BLaER1 (cell line): ENCODE data around the gene DIP2A.
"Not testable (repeated sequence)": the region's sequence is repeated elsewhere in the genome, so short reads cannot be mapped to it uniquely, and the experiment has no call there.

Experiments used
- H3K27ac ChIP-seq: shearing (Covaris generic); formaldehyde crosslinking; 2 replicates; pipeline ENCODE4 v1.8.1; 2022
- H3K27me3 ChIP-seq: shearing (Covaris generic); formaldehyde crosslinking; 2 replicates; pipeline ENCODE4 v1.8.1; 2022
- H3K36me3 ChIP-seq: shearing (Covaris generic); formaldehyde crosslinking; 2 replicates; pipeline ENCODE4 v1.8.1; 2022
- H3K4me1 ChIP-seq: shearing (Covaris generic); formaldehyde crosslinking; 2 replicates; pipeline ENCODE4 v1.8.1; 2022
- H3K4me2 ChIP-seq: shearing (Covaris generic); formaldehyde crosslinking; 2 replicates; pipeline ENCODE4 v1.8.1; 2022
- H3K4me3 ChIP-seq: shearing (Covaris generic); formaldehyde crosslinking; 2 replicates; pipeline ENCODE4 v1.8.1; 2022
- H3K9ac ChIP-seq: shearing (Covaris generic); formaldehyde crosslinking; 2 replicates; pipeline ENCODE4 v1.8.1; 2022
- H3K9me3 ChIP-seq: shearing (Covaris generic); formaldehyde crosslinking; 2 replicates; pipeline ENCODE4 v1.8.1; 2022
- H4K20me1 ChIP-seq: shearing (Covaris generic); formaldehyde crosslinking; 2 replicates; pipeline ENCODE4 v1.8.1; 2022
- Cebpa-rat ChIP-seq: shearing (Covaris generic); IDR thresholded peaks from 2 replicates; pipeline ENCODE4 v1.8.1; 2022

The DIP2A gene

DNA sequence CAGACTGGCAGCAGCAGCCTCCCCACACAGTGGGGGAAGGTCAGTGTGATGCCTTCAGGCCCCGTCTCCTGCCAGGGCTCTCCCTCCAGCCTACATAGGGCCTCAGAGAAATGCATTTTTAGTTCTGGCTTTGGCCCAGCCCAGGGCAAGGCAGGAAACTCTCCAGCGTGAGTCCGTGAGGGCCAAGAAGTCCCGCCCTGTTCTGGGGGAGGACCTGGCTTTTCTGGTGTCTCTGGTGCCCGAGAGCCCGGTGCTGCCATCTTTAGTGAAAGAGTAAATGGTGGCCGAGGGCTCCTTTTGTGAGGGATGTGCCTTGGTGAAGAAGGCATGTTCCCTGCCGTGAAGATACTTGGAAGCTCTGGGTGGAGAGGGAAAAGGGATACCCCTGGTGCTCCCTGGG, 14.8 kb upstream of the DIP2A start:
- Histone ChIP-seq H3K9me3 (peaks cover 20% of the 10 kb centered on the region), H3K36me3 (peaks cover 98% of the 10 kb centered on the region), H4K20me1 (no peaks in the 10 kb centered on the region), H3K4me3 (no peak overlapping the region), H3K27ac (no peak overlapping the region), H3K27me3 (no peaks in the 10 kb centered on the region), H3K9ac (no peak overlapping the region), H3K4me2 (no peak overlapping the region), H3K4me1 (no peaks in the 10 kb centered on the region)
- TF ChIP-seq Cebpa-rat = no peak

DNA sequence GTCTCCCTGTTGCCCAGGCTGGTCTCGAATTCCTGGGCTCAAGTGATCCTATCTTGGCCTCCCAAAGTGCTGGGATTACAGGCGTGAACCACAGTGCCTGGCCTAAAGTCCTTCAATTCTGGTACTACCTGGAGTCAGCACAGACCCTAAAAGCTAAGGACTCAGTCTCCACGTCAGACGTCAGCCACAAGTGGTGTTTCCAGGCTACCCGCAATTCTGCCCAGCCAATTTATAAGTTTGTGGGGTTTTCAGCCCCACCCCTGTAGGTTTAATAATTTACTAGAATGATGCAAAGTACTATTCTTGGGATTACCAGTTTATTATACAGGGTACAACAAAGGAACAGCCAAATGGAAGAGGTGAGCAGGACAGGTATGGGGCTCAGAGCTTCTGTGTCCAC, 10.6 kb upstream of the DIP2A start:
- Histone ChIP-seq H3K9me3 (peaks cover 50% of the 10 kb centered on the region), H3K9ac (no peak overlapping the region), H3K27ac (no peak overlapping the region), H3K4me1 (no peaks in the 10 kb centered on the region), H3K4me3 (no peak overlapping the region), H3K36me3 (peaks cover 92% of the 10 kb centered on the region), H4K20me1 (peaks cover 10% of the 10 kb centered on the region; the same call in 1 of the 2 replicates), H3K27me3 (no peaks in the 10 kb centered on the region), H3K4me2 (no peak overlapping the region)
- TF ChIP-seq Cebpa-rat = no peak

DNA sequence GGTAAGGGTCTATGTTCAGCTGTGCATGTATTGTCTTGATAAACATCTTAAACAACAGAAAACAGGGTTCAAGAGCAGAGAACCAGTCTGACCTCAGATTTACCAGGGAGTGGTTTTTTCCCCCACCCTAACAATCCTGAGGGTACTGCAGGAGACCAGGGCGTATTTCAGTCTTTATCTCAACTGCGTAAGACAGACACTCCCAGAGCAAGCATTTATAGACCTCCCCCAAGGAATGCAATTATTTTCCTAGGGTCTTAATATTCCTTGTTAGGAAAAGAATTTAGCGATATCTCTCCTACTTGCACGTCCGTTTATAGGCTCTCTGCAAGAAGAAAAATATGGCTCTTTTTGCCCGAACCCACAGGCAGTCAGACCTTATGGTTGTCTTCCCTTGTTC, 9.8 kb upstream of the DIP2A start:
- not testable (repeated sequence) for H3K9ac ChIP-seq, H3K4me2 ChIP-seq, H3K27me3 ChIP-seq, H3K4me3 ChIP-seq, H3K4me1 ChIP-seq, H3K27ac ChIP-seq
- peaks cover 50% of the 10 kb centered on the region for H3K9me3 ChIP-seq
- H3K36me3 ChIP-seq = peaks cover 89% of the 10 kb centered on the region
- peaks cover 12% of the 10 kb centered on the region; the same call in 1 of the 2 replicates for H4K20me1 ChIP-seq

DNA sequence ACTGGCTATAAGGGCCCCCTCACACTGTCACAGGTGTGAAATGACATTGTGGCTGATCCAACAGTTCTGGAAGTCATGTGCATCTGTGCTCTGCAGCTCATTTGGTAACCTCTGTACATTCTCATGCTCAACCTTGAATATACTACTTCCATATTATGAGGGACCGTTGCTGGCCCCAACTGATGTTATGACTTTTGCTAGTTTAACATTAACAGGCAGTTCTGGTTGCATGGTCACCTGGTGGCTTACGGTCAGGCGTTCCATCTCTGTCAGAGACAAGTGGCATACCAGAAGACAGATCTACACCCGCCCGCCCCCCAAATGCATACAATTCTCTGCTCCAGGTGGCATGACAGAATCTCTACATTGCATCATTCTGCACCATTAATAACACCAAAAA, 6.0 kb upstream of the DIP2A start:
- H3K9ac ChIP-seq = no peak overlapping the region
- peaks cover 16% of the 10 kb centered on the region for H3K4me1 ChIP-seq
- H3K4me2 ChIP-seq = no peak overlapping the region
- TF ChIP-seq Cebpa-rat = no peak
- no peak overlapping the region for H3K27ac ChIP-seq
- H4K20me1 ChIP-seq = peaks cover 12% of the 10 kb centered on the region; the same call in 1 of the 2 replicates
- no peaks in the 10 kb centered on the region for H3K27me3 ChIP-seq
- H3K36me3 ChIP-seq = peaks cover 85% of the 10 kb centered on the region
- peaks cover 42% of the 10 kb centered on the region for H3K9me3 ChIP-seq
- H3K4me3 ChIP-seq = no peak overlapping the region

DNA sequence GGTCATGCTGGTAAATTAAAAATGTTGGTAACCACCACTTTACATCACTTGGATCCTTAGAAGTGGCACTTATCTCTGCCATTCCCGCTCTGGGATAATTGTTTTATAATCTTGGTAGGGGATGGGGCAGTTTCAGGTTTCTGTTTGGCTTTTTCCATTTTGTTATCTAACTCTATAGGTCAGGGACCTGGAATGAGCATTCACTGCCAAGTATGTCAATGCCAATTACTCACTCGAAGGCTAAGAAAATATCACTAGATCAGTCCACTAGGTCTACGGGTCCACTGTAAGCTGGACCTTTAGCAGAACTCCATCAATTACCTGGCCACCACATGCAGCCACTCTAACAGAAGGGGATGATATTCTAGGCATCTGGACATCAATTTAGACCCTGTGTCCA, 4.5 kb upstream of the DIP2A start:
- peaks cover 17% of the 10 kb centered on the region for H3K4me1 ChIP-seq
- H3K36me3 ChIP-seq = peaks cover 71% of the 10 kb centered on the region
- no peak overlapping the region for H3K4me2 ChIP-seq
- no peak overlapping the region for H3K4me3 ChIP-seq
- H3K9ac ChIP-seq = no peak overlapping the region
- TF ChIP-seq Cebpa-rat = no peak
- H4K20me1 ChIP-seq = peaks cover 12% of the 10 kb centered on the region; the same call in 1 of the 2 replicates
- no peak overlapping the region for H3K27ac ChIP-seq
- H3K27me3 ChIP-seq = no peaks in the 10 kb centered on the region
- peaks cover 27% of the 10 kb centered on the region for H3K9me3 ChIP-seq

DNA sequence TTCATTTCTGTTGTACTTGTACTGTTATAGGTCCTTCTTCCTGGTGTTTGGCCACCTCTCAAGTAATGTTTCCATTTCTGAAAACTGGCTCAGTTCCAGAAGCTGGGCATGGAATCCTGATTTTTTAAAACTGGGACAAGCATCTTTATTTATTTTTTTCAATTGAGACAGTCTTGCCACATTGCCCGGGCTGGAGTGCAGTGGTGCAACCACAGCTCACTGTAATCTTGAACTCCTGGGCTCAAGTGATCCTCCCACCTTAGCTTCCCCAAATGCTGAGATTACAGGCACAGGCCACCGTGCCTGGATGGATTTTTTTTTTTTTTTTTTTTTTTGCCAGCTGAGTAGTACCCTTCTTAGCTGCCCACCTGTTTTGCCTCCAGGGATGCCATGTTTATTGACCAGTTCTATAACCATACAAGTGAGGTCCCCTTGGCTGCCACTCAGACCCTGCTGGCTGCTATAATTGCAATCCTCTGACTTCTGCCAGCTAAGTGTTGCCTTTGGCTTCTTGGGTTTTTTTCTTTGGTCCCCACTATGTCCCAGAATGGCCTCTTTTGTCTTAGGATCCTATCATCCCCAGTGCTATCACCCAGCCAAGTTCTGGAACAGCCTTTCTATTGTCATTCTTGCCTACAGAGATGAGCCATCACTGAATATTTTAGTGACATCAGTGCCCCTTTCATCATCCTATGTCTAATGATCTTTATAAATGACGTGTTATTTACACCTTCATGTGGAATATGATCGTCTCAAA, 3.9 kb upstream of the DIP2A start:
- Histone ChIP-seq H3K36me3 (peaks cover 64% of the 10 kb centered on the region), H3K4me3 (no peak overlapping the region), H4K20me1 (peaks cover 14% of the 10 kb centered on the region; the same call in 1 of the 2 replicates), H3K27ac (no peak overlapping the region), H3K9me3 (peaks cover 21% of the 10 kb centered on the region), H3K4me2 (no peak overlapping the region), H3K4me1 (peaks cover 20% of the 10 kb centered on the region), H3K9ac (no peak overlapping the region), H3K27me3 (no peaks in the 10 kb centered on the region)
- no peak for TF ChIP-seq Cebpa-rat

DNA sequence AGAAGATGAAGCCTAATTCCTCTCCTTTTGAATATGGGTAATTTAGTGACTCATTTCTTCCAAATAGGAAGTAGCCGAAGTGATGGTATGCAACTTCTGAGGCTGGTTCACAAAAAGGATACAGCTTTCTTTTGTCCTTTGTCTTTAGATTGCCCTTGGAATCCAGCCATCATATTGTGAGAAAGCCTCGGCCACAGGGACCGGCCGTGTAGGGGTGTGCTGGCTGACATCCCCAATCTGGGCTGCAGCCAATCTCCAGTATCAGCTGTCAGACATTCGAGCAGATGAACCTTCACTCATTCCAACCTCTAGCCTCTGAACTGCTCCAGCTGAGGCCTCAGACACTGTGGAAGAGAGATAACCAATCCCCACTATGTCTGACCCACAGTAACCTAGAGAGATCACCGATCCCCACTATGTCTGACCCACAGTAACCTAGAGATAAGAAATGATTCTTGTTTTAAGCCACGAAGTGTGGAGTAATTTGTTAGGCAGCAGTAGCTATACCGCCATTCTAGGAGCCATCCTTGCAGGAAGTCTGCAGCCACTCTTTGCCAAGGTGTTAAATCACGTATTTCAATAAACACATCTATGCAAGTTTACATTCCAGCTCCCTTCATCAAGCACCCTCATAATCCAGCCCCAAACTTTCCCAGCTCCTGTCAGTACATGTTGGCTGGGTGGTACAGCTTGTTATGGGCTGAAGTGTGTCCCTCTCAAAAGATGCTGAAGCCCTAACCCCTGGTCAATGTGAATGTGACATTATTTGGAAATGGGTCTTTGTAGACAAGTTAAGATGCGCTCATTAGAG, 2.9 kb upstream of the DIP2A start:
- Histone ChIP-seq H3K36me3 (peaks cover 54% of the 10 kb centered on the region), H3K4me2 (no peak overlapping the region), H3K27me3 (no peaks in the 10 kb centered on the region), H4K20me1 (peaks cover 24% of the 10 kb centered on the region), H3K9ac (no peak overlapping the region), H3K4me1 (peaks cover 30% of the 10 kb centered on the region), H3K9me3 (peaks cover 11% of the 10 kb centered on the region), H3K4me3 (no peak overlapping the region), H3K27ac (no peak overlapping the region)
- TF ChIP-seq Cebpa-rat = no peak

DNA sequence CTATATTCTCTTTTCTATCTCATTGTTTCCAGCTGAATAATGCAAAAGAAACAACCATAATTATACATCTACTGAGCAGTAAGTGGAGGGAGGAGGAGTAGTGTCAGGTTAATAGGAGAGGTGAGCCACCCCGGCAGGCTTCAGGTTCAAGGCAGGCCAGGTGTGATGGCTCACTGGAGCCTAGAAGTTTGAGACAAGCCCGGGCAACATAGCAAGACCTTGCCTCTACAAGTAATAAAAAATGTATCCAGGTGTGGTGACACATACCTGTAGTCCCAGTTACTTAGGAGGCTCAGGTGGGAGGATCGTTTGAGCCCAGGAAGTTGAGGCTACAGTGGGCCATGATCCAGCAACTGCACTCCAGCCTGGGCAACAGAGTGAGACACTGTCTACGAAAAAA, 1.9 kb upstream of the DIP2A start:
- H4K20me1 ChIP-seq = peaks cover 34% of the 10 kb centered on the region
- H3K4me3 ChIP-seq = peak overlapping the region; percentile 84; the same call in 1 of the 2 replicates
- H3K4me2 ChIP-seq = peak overlapping the region; percentile 88
- no peaks in the 10 kb centered on the region for H3K27me3 ChIP-seq
- no peak for TF ChIP-seq Cebpa-rat
- H3K9ac ChIP-seq = no peak overlapping the region
- H3K27ac ChIP-seq = no peak overlapping the region
- H3K36me3 ChIP-seq = peaks cover 45% of the 10 kb centered on the region
- H3K9me3 ChIP-seq = peaks cover 1% of the 10 kb centered on the region; the same call in 1 of the 2 replicates
- H3K4me1 ChIP-seq = peaks cover 31% of the 10 kb centered on the region

DNA sequence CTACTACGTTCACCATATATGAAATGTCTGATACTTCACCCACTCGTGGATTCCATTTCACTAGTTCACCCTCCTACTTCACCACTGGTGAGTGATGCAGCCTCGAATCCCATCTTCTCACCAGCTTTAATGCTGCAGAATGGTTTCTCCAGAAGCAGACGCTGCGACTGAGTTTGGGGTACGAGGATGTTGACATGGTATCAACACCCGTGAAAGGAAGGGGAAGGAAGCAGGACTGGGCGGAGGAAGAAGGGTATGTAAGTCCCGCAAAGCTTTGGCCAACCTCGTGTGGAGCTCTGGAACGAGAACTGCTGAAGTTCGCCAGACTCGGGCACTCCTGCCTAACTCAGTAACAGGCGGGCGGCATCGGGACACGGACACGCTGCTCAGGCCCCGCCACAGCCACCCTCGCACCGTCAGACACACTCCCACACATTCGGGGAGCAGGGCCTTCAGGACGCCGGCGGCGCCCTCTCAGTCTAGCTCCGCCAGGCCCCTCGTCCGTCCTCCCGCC, 833 bp upstream of the DIP2A start:
- Histone ChIP-seq H3K9ac (peak overlapping the region; percentile 89), H3K4me2 (peak overlapping the region; percentile 88), H3K4me1 (peaks cover 31% of the 10 kb centered on the region), H3K36me3 (peaks cover 42% of the 10 kb centered on the region), H4K20me1 (peaks cover 36% of the 10 kb centered on the region), H3K27me3 (no peaks in the 10 kb centered on the region), H3K9me3 (no peaks in the 10 kb centered on the region), H3K4me3 (peak overlapping the region; percentile 84), H3K27ac (peak overlapping the region; percentile 91)
- TF ChIP-seq Cebpa-rat = no peak

DNA sequence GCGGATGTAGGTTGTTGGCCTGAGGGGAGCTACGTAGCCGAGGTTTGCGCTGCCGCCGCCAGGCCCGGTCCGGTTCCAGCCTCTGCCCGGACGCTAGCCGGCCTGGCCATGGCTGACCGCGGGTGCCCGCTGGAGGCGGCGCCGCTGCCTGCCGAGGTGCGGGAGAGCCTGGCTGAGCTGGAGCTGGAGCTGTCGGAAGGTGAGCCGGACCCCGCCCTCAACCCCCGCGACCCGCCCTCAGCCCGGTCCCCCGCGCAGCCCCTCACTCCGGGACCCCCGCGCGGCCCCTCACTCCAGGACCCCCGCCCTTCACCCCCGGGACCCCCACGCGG, 299 bp downstream of the DIP2A start:
- TF ChIP-seq Cebpa-rat = no peak
- H3K9ac ChIP-seq = peak overlapping the region; percentile 89
- no peaks in the 10 kb centered on the region for H3K27me3 ChIP-seq
- H3K4me2 ChIP-seq = peak overlapping the region; percentile 94
- H3K27ac ChIP-seq = peak overlapping the region; percentile 91
- peaks cover 35% of the 10 kb centered on the region for H4K20me1 ChIP-seq
- peaks cover 31% of the 10 kb centered on the region for H3K4me1 ChIP-seq
- H3K9me3 ChIP-seq = no peaks in the 10 kb centered on the region
- peaks cover 43% of the 10 kb centered on the region for H3K36me3 ChIP-seq
- peak overlapping the region; percentile 84 for H3K4me3 ChIP-seq
